ENCODE measurements around the gene SNRPD2. TPM values are rescaled to one million over a fixed set of nuclear protein-coding genes. Genes with fewer than 3 reads are reported as not detected.

The SNRPD2 gene
- total and polyA plus RNA-seq, 9 donors = 279 to 508 (median 382) TPM

MicroRNAs within 50 kb of the gene (microRNA counts, 767-probe panel; counts per million panel counts)
- microRNA hsa-miR-330-3p = 2,285 counts per million, percentile 82 among the panel's probes with 10 or more counts
- microRNA hsa-miR-330-5p = 530 counts per million, percentile 78 among the panel's probes with 10 or more counts
- 530 counts per million, percentile 78 among the panel's probes with 10 or more counts for microRNA hsa-miR-642a-5p
- 530 counts per million, percentile 78 among the panel's probes with 10 or more counts for microRNA hsa-miR-642b-3p

Small RNAs within 50 kb of the gene (microRNA-seq; reads per million reads assigned to microRNA genes)
- gene MIR330 (15.5 to 21.1 (median 16.1) reads per million in 3 donors), gene MIR642A (0 reads per million in 3 donors), gene MIR642B (0 reads per million in 3 donors)

Small RNAs within 50 kb of the gene (small RNA-seq; reads per million reads assigned to genes)
- not detected for gene MIR642A
- not detected for gene RN7SL836P

Other genes starting within 250 kb of the SNRPD2 start
- gene FOSB, start 224.0 kb downstream of the SNRPD2 start, total RNA-seq = 100 to 1,000 TPM in 3 of 7 donors, 10 to 100 TPM in 2, 1 to 10 TPM in 2; 2.9 to 295 (median 44.3) TPM
- gene FOSB, start 224.0 kb downstream of the SNRPD2 start, polyA plus RNA-seq = 100 to 1,000 TPM in 1 of 2 donors, 1 to 10 TPM in 1; 4.9 to 142 TPM
- gene RTN2, start 194.9 kb downstream of the SNRPD2 start, total RNA-seq = 1 to 10 TPM in 5 of 7 donors, under 1 TPM in 2; 0.63 to 4.7 (median 2.5) TPM
- 1 to 10 TPM; 3.0 to 5.0 TPM for gene RTN2, start 194.9 kb downstream of the SNRPD2 start, polyA plus RNA-seq
- gene PPM1N, start 193.5 kb downstream of the SNRPD2 start, total RNA-seq = 1 to 10 TPM in 3 of 7 donors, under 1 TPM in 3, not detected in 1; 0.40 to 1.7 (median 1.0) TPM
- under 1 TPM; 0.21 to 0.93 TPM for gene PPM1N, start 193.5 kb downstream of the SNRPD2 start, polyA plus RNA-seq
- 10 to 100 TPM; 15.7 to 83.2 (median 58.2) TPM for gene VASP, start 184.5 kb downstream of the SNRPD2 start, total RNA-seq
- gene VASP, start 184.5 kb downstream of the SNRPD2 start, polyA plus RNA-seq = 10 to 100 TPM; 23.9 to 48.4 TPM
- gene OPA3, start 107.2 kb downstream of the SNRPD2 start, total RNA-seq = 10 to 100 TPM in 4 of 7 donors, 1 to 10 TPM in 3; 2.0 to 16.6 (median 12.3) TPM
- 1 to 10 TPM; 3.3 to 8.9 TPM for gene OPA3, start 107.2 kb downstream of the SNRPD2 start, polyA plus RNA-seq
- gene GPR4, start 89.7 kb downstream of the SNRPD2 start, total RNA-seq = 1 to 10 TPM in 5 of 7 donors, under 1 TPM in 2; 0.60 to 4.5 (median 2.4) TPM
- 10 to 100 TPM in 1 of 2 donors, 1 to 10 TPM in 1; 3.0 to 11.9 TPM for gene GPR4, start 89.7 kb downstream of the SNRPD2 start, polyA plus RNA-seq
- 10 to 100 TPM in 6 of 7 donors, 1 to 10 TPM in 1; 9.9 to 25.0 (median 14.4) TPM for gene EML2, start 52.6 kb downstream of the SNRPD2 start, total RNA-seq
- gene EML2, start 52.6 kb downstream of the SNRPD2 start, polyA plus RNA-seq = 10 to 100 TPM; 13.1 to 16.3 TPM
- gene GIPR, start 23.7 kb downstream of the SNRPD2 start, total RNA-seq = 1 to 10 TPM in 1 of 7 donors, under 1 TPM in 3, not detected in 3; 0.20 to 1.6 (median 0.59) TPM
- under 1 TPM; 0.02 to 0.33 TPM for gene GIPR, start 23.7 kb downstream of the SNRPD2 start, polyA plus RNA-seq
- 10 to 100 TPM in 1 of 7 donors, 1 to 10 TPM in 6; 4.2 to 15.3 (median 7.3) TPM for gene QPCTL, start 713 bp upstream of the SNRPD2 start, total RNA-seq
- gene QPCTL, start 713 bp upstream of the SNRPD2 start, polyA plus RNA-seq = 1 to 10 TPM; 3.2 to 6.8 TPM
- 10 to 100 TPM; 13.4 to 32.5 (median 22.4) TPM for gene FBXO46, start 38.9 kb upstream of the SNRPD2 start, total RNA-seq
- gene FBXO46, start 38.9 kb upstream of the SNRPD2 start, polyA plus RNA-seq = 10 to 100 TPM in 1 of 2 donors, 1 to 10 TPM in 1; 6.7 to 13.9 TPM
- not detected for gene MEIOSIN, start 41.5 kb upstream of the SNRPD2 start, total RNA-seq
- gene MEIOSIN, start 41.5 kb upstream of the SNRPD2 start, polyA plus RNA-seq = not detected
- gene SIX5, start 77.3 kb upstream of the SNRPD2 start, total RNA-seq = 10 to 100 TPM; 21.0 to 64.4 (median 44.4) TPM
- gene SIX5, start 77.3 kb upstream of the SNRPD2 start, polyA plus RNA-seq = 10 to 100 TPM in 1 of 2 donors, 1 to 10 TPM in 1; 5.4 to 43.5 TPM
- gene DMPK, start 90.5 kb upstream of the SNRPD2 start, total RNA-seq = 100 to 1,000 TPM in 2 of 7 donors, 10 to 100 TPM in 5; 21.0 to 105 (median 62.5) TPM
- 10 to 100 TPM; 24.3 to 56.7 TPM for gene DMPK, start 90.5 kb upstream of the SNRPD2 start, polyA plus RNA-seq
- gene DMWD, start 100.9 kb upstream of the SNRPD2 start, total RNA-seq = 10 to 100 TPM; 28.4 to 85.4 (median 61.1) TPM
- 10 to 100 TPM; 11.4 to 33.9 TPM for gene DMWD, start 100.9 kb upstream of the SNRPD2 start, polyA plus RNA-seq
- gene RSPH6A, start 123.4 kb upstream of the SNRPD2 start, total RNA-seq = under 1 TPM in 2 of 7 donors, not detected in 5; 0.13 to 0.15 TPM
- not detected for gene RSPH6A, start 123.4 kb upstream of the SNRPD2 start, polyA plus RNA-seq
- 10 to 100 TPM; 24.8 to 61.9 (median 52.2) TPM for gene SYMPK, start 171.2 kb upstream of the SNRPD2 start, total RNA-seq
- gene SYMPK, start 171.2 kb upstream of the SNRPD2 start, polyA plus RNA-seq = 10 to 100 TPM; 37.7 to 41.9 TPM
- under 1 TPM in 1 of 7 donors, not detected in 6; 0.26 TPM for gene FOXA3, start 172.4 kb upstream of the SNRPD2 start, total RNA-seq
- under 1 TPM in 1 of 2 donors, not detected in 1; 0.04 TPM for gene FOXA3, start 172.4 kb upstream of the SNRPD2 start, polyA plus RNA-seq
- gene IRF2BP1, start 194.2 kb upstream of the SNRPD2 start, total RNA-seq = 10 to 100 TPM; 30.4 to 59.4 (median 41.4) TPM
- gene IRF2BP1, start 194.2 kb upstream of the SNRPD2 start, polyA plus RNA-seq = 10 to 100 TPM in 1 of 2 donors, 1 to 10 TPM in 1; 2.7 to 29.5 TPM
- gene MYPOP, start 210.7 kb upstream of the SNRPD2 start, total RNA-seq = 1 to 10 TPM; 3.0 to 9.1 (median 7.0) TPM
- 1 to 10 TPM; 4.2 to 4.4 TPM for gene MYPOP, start 210.7 kb upstream of the SNRPD2 start, polyA plus RNA-seq
- gene NANOS2, start 222.8 kb upstream of the SNRPD2 start, total RNA-seq = not detected
- not detected for gene NANOS2, start 222.8 kb upstream of the SNRPD2 start, polyA plus RNA-seq

Data from ovary (tissue), 9 donors.